ENCODE results near the gene GIT2.

DNA sequence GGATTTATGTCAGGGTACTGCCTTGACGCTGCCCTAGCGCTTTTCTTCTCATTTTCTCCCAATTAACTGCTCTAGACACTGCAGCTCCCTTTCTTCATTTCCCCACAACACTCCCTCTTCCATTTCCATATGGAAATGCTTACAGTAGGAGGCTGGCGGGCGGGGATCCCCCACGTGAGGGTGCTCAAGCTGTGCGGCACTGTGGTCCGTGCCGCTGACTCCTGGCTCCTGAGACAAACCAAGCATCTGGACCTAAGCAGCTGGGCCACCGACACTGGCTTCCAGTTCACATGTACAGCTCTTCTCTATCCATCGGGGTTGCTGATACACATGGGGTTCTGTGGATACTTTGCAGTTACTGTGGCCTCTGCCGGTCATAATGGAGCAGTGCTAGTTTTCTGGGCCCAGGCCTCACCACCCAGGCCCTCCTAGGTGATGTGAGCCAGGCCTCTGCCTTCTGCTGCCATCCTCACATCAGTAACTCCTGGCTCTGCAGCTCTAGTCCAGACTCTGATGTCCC, 75.8 kb downstream of the GIT2 start:
- TF ChIP-seq POLR2A (IDR thresholded peaks at IDR 0.05): no peak
- TF ChIP-seq, protein P1, sequence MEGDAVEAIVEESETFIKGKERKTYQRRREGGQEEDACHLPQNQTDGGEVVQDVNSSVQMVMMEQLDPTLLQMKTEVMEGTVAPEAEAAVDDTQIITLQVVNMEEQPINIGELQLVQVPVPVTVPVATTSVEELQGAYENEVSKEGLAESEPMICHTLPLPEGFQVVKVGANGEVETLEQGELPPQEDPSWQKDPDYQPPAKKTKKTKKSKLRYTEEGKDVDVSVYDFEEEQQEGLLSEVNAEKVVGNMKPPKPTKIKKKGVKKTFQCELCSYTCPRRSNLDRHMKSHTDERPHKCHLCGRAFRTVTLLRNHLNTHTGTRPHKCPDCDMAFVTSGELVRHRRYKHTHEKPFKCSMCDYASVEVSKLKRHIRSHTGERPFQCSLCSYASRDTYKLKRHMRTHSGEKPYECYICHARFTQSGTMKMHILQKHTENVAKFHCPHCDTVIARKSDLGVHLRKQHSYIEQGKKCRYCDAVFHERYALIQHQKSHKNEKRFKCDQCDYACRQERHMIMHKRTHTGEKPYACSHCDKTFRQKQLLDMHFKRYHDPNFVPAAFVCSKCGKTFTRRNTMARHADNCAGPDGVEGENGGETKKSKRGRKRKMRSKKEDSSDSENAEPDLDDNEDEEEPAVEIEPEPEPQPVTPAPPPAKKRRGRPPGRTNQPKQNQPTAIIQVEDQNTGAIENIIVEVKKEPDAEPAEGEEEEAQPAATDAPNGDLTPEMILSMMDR (IDR thresholded peaks at IDR 0.05): no peak

Measured in esophagus squamous epithelium (tissue), 4 donors.